HG03354 (cell line): ENCODE results near the gene NPPB.

Experiments used
- ATAC-seq: cut with Tn5 transposase; IDR thresholded peaks from one replicate; pipeline ENCODE4 v1.9.1; 2021; ENCODE audit warnings: mild to moderate bottlenecking; ENCODE audit not compliant: unreplicated experiment, poor library complexity, severe bottlenecking

The NPPB gene

GRCh38 chr1:11881749-11882441 lies 23.1 kb upstream of the NPPB start:
- ATAC-seq = no peak

GRCh38 chr1:11880911-11881748 lies 22.4 kb upstream of the NPPB start:
- no peak for ATAC-seq

- no peak for ATAC-seq
These were observed 21.4 kb upstream of the NPPB start for GRCh38 chr1:11880181-11880575.

GRCh38 chr1:11879311-11880180 lies 20.8 kb upstream of the NPPB start:
- ATAC-seq = no peak

GRCh38 chr1:11878891-11879190 lies 20.1 kb upstream of the NPPB start:
- no peak for ATAC-seq

GRCh38 chr1:11878081-11878890 lies 19.5 kb upstream of the NPPB start:
- no peak for ATAC-seq

- ATAC-seq = no peak
These were observed 18.3 kb upstream of the NPPB start for GRCh38 chr1:11877074-11877473.

GRCh38 chr1:11875094-11875493 lies 16.3 kb upstream of the NPPB start:
- ATAC-seq = no peak

GRCh38 chr1:11874624-11875023 lies 15.9 kb upstream of the NPPB start:
- ATAC-seq = no peak

- ATAC-seq = no peak
These were observed 15.5 kb upstream of the NPPB start for GRCh38 chr1:11874258-11874562.

GRCh38 chr1:11873395-11874257 lies 14.9 kb upstream of the NPPB start:
- ATAC-seq = no peak

- no peak for ATAC-seq
These were observed 13.8 kb upstream of the NPPB start for GRCh38 chr1:11872545-11872944.

- no peak for ATAC-seq
These were observed 11.0 kb upstream of the NPPB start for GRCh38 chr1:11869650-11870207.

- no peak for ATAC-seq
These were observed 10.4 kb upstream of the NPPB start for GRCh38 chr1:11869104-11869503.

- ATAC-seq = no peak
These were observed 9.7 kb upstream of the NPPB start for GRCh38 chr1:11868331-11868980.

- ATAC-seq = no peak
These were observed 4.1 kb upstream of the NPPB start for GRCh38 chr1:11862890-11863289.

- no peak for ATAC-seq
These were observed 1.8 kb upstream of the NPPB start for GRCh38 chr1:11860587-11860986.

- ATAC-seq = no peak
These were observed 1.3 kb upstream of the NPPB start for GRCh38 chr1:11860083-11860482.
